Breast epithelium (tissue), 3 donors: ENCODE measurements around the gene SPPL2B.

ENCODE experiments used
- CTCF ChIP-seq, 3 donors: fragments of 450-650 bp; IDR thresholded peaks; one replicate each; pipeline ENCODE4 v1.5.1; 2016 to 2017; ENCODE audit warnings: antibody characterized with exemption in 3 of 3, mild to moderate bottlenecking in 3 of 3, moderate library complexity in 3 of 3
- POLR2A ChIP-seq: fragments of 450-650 bp; IDR thresholded peaks from one replicate; pipeline ENCODE4 v1.6.1; 2016; ENCODE audit warnings: antibody characterized with exemption, mild to moderate bottlenecking, moderate library complexity
- POLR2AphosphoS5 ChIP-seq, 3 donors: sonication (generic); formaldehyde crosslinking; IDR thresholded peaks; one replicate each; pipeline ENCODE4 v1.6.1; 2017; ENCODE audit warnings: antibody characterized with exemption in 3 of 3

GRCh38 chr19:2387367-2388288 lies 59.1 kb downstream of the SPPL2B start:
- no peak for TF ChIP-seq CTCF (IDR thresholded peaks at IDR 0.05)
- TF ChIP-seq POLR2A: no peak
- no peak for TF ChIP-seq POLR2AphosphoS5 (IDR thresholded peaks at IDR 0.05)
